Lower lobe of right lung (tissue), 2 donors: ENCODE data around the gene ADGRV1. TPM values are rescaled to one million over a fixed set of nuclear protein-coding genes. Genes with fewer than 3 reads are reported as not detected.

ENCODE experiments used
- ATAC-seq, 2 donors: fragments of 200-7000 bp; cut with Tn5 transposase; one replicate each; pipeline ENCODE4 v1.9.1; 2020 to 2022; ENCODE audit warnings: mild to moderate bottlenecking in 2 of 2, moderate library complexity in 2 of 2
- DNase-seq: peaks from one replicate; pipeline ENCODE4 v3.0.0-alpha.2; 2020
- H3K27ac ChIP-seq: fragments of 200-600 bp; one replicate; pipeline ENCODE4 v1.8.0; 2022
- H3K27me3 ChIP-seq: fragments of 200-600 bp; one replicate; pipeline ENCODE4 v1.8.0; 2022; ENCODE audit warnings: low read depth
- H3K36me3 ChIP-seq: fragments of 200-600 bp; one replicate; pipeline ENCODE4 v1.8.0; 2022; ENCODE audit warnings: mild to moderate bottlenecking
- H3K4me1 ChIP-seq: fragments of 200-600 bp; one replicate; pipeline ENCODE4 v1.8.0; 2022
- H3K4me3 ChIP-seq: fragments of 200-600 bp; one replicate; pipeline ENCODE4 v1.8.0; 2022; ENCODE audit warnings: mild to moderate bottlenecking
- H3K9me3 ChIP-seq: fragments of 200-600 bp; one replicate; pipeline ENCODE4 v1.8.0; 2022
- intact Hi-C: fragments of 100-400 bp; cut with DNase I; formaldehyde crosslinking; loops from one replicate; pipeline ENCODE4 v1.11.0; 2022
- total RNA-seq: library from RNA; stranded (reverse); fragmentation: NEBNext Ultra II Directional; extraction: Animal tissue kit (Norgen Biotek cat#: 25700); gene quantifications from one replicate; pipeline ENCODE4 v1.2.1, GENCODE V29; 2021
- TF ChIP-seq, protein P1 (sequence below): fragments of 200-600 bp; IDR thresholded peaks from one replicate; pipeline ENCODE4 v1.8.0; 2022; ENCODE audit warnings: antibody characterized with exemption, mild to moderate bottlenecking
- donor health status: DM: no; HTN: yes; CAD: no; lungs with severe emphysema.

ADGRV1 gene
- total RNA-seq, 1 donor from 2014 or later, result 49.7 TPM

DNA sequence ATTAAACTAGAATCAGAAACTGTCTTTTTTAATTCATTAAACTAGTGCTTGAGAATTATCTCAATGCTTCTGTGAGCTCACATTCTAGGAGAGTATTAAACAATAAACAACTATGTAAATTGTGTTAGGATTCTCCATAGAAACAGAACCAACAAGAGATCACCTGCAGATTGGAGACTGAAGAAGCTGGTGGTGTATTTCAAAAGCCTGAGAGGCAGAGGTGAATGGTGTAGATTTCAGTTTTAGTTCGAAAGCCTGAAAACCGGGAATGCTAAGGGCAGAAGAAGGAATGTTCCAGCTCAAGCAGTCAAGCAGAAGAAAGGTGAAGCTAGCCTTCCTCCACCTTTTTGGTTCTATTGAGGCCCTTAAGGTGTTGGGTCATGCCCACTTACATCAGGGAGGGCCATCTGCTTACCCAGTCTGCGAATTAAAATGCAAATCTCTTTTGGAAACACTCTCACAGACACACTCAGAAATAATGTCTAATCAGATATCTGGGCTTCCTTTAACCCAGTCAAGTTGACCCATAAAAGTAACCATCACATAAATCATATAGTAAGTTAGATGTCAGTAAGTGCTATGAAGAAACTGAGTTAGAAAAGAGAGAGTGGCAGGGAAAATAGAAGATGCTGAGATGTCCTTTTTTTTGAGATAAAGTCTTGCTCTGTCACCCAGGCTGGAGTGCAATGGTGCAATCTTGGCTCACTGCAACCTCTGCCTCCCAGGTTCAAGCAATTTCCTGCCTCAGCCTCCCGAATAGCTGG lies 533.1 kb downstream of the ADGRV1 start:
- H3K4me1 ChIP-seq, result no peaks in the 10 kb centered on the region
- no peak overlapping the region for H3K4me3 ChIP-seq
- TF ChIP-seq, protein P1, sequence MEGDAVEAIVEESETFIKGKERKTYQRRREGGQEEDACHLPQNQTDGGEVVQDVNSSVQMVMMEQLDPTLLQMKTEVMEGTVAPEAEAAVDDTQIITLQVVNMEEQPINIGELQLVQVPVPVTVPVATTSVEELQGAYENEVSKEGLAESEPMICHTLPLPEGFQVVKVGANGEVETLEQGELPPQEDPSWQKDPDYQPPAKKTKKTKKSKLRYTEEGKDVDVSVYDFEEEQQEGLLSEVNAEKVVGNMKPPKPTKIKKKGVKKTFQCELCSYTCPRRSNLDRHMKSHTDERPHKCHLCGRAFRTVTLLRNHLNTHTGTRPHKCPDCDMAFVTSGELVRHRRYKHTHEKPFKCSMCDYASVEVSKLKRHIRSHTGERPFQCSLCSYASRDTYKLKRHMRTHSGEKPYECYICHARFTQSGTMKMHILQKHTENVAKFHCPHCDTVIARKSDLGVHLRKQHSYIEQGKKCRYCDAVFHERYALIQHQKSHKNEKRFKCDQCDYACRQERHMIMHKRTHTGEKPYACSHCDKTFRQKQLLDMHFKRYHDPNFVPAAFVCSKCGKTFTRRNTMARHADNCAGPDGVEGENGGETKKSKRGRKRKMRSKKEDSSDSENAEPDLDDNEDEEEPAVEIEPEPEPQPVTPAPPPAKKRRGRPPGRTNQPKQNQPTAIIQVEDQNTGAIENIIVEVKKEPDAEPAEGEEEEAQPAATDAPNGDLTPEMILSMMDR, result no peak
- H3K9me3 ChIP-seq, result no peaks in the 10 kb centered on the region
- ATAC-seq, result no peak
- no peaks in the 10 kb centered on the region for H3K36me3 ChIP-seq
- H3K27me3 ChIP-seq, result no peaks in the 10 kb centered on the region
- no peak for DNase-seq
- intact Hi-C loops, result no loop called here
- no peak overlapping the region for H3K27ac ChIP-seq

DNA sequence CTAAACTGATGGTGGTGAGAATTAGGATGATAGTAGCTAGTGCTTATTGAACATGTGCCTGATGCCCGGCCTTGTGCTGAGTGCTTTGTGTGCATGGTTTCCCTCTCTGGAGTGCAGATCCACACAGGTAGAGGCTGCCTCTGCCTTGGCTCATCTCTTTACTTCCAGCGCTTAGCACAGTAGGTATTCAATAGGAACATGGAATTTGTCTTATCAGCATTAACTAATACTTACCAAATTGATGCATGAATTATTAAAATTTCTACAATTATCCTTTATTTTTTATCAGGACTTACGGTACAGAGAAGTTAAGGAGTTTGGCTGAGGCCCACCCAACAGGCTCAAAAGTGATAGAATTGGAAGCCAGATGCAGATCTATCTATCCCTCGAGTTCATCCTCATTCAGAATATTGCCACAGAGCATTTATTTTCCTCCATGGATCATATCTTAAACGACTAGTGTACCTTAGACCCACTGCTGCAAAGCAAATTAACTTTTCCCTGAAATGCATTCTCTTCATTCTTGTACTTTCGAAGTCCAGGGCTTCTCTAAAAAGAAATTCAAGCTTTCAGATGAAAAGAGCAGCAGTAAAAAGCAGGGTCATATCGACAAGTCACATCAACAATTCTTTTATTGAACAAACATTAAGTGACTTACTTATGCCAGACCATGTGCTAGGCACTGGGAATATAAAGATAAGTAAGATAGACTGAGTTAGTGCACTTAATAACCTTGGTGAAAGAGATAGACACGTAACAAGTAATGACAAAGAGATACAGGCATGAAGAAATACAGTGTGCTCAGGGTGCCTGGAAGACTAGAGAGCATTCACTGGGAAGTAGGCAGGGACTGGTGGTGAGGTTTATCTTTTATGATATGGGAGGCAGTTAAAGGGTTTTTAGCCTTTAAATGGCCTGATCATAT lies 534.5 kb downstream of the ADGRV1 start:
- H3K4me1 ChIP-seq, result no peaks in the 10 kb centered on the region
- TF ChIP-seq, protein P1, result no peak
- H3K4me3 ChIP-seq, result no peak overlapping the region
- H3K27me3 ChIP-seq, result no peaks in the 10 kb centered on the region
- H3K27ac ChIP-seq, result no peak overlapping the region
- H3K36me3 ChIP-seq, result no peaks in the 10 kb centered on the region
- DNase-seq, result no peak
- intact Hi-C loops, result no loop called here
- H3K9me3 ChIP-seq, result no peaks in the 10 kb centered on the region
- no peak for ATAC-seq

DNA sequence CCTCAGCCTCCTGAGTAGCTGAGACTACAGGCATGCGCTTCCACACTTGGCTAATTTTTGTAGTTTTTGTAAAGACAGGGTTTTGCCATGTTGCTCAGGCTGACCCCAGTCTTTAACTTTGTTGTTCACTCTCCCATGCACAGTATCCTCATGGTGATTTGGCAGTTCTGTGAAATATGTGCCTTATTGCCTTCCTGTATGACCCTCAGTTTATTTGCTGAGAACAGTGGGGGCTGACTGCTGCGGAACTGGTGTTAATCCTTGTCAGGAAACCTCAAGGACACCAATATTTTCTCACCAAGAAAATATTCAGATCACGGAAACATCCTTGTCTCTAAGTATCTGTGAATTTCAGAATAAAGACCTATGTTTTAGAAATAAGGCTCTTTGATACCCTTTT lies 536.7 kb downstream of the ADGRV1 start:
- TF ChIP-seq, protein P1, result no peak
- no peaks in the 10 kb centered on the region for H3K36me3 ChIP-seq
- no peak for ATAC-seq
- H3K27me3 ChIP-seq, result no peaks in the 10 kb centered on the region
- no peaks in the 10 kb centered on the region for H3K4me1 ChIP-seq
- no peak for DNase-seq
- no peak overlapping the region for H3K27ac ChIP-seq
- intact Hi-C loops, result no loop called here
- no peaks in the 10 kb centered on the region for H3K9me3 ChIP-seq
- no peak overlapping the region for H3K4me3 ChIP-seq

DNA sequence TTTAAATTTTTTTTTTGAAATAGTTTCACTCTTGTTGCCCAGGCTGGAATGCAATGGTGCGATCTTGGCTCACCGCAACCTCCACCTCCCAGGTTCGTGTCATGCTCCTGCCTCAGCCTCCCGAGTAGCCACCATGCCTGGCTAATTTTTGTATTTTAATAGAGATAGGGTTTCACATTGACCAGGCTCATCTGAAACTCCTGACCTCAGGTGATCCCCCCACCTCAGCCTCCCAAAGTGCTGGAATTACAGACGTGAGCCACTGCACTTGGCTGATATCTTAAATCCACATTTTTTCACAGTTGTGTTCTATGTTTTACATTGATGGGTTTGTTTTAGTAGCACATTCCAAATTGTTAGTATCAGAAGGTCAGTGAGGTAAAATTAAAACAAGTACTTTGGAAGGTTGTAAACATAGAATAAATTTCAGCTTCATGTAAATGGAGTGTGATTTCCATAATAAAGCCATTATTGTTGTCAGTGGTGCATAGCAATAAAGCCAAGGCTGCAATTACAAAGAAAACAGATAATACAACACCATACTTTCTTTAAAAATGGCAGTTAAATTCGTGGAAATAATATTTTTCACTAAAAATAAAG lies 537.3 kb downstream of the ADGRV1 start:
- intact Hi-C loops, result no loop called here
- Histone ChIP-seq H3K9me3 (no peaks in the 10 kb centered on the region), H3K4me1 (no peaks in the 10 kb centered on the region), H3K27me3 (no peaks in the 10 kb centered on the region), H3K4me3 (no peak overlapping the region), H3K36me3 (no peaks in the 10 kb centered on the region), H3K27ac (no peak overlapping the region)
- TF ChIP-seq, protein P1, result no peak
- ATAC-seq (no peak), DNase-seq (no peak)

DNA sequence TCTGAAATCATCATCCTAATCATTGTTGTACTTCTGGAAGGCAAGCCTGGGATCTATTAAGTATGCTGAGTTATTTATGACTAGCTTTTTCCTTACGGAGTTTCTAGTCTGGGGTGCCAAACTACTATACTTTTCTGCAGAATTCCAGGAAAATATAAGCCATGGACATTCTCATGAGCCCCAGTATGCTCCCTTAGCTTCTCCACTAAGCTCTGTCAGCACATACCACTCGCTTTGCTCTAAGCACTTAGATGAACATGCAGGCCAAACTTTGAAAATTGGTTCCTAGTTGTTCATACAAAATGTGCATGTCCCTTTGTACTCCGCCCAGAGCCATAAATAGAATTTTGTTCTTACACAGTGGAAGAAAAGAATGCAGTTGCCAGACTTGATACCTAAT lies 539.9 kb downstream of the ADGRV1 start:
- DNase-seq (no peak), ATAC-seq (no peak)
- H3K4me3 ChIP-seq, result no peak overlapping the region
- H3K4me1 ChIP-seq, result peaks cover 6% of the 10 kb centered on the region
- no peaks in the 10 kb centered on the region for H3K9me3 ChIP-seq
- no peak overlapping the region for H3K27ac ChIP-seq
- no peaks in the 10 kb centered on the region for H3K27me3 ChIP-seq
- H3K36me3 ChIP-seq, result no peaks in the 10 kb centered on the region
- intact Hi-C loops, result no loop called here
- TF ChIP-seq, protein P1, result no peak
